GM13976 (cell line): ENCODE results near the gene HUS1.

Source experiments
- DNase-seq: peaks from one replicate; pipeline ENCODE4 v3.0.0; 2012; ENCODE audit warnings: low spot score
- in situ Hi-C: fragments of 300-500 bp; cut with MboI; formaldehyde crosslinking; loops from one replicate; pipeline ENCODE4 v1.12.0; 2022; ENCODE audit warnings: low sequenced_read_pairs, mixed read lengths, inconsistent platforms; ENCODE audit not compliant: unreplicated experiment
- TF ChIP-seq, protein P1 (sequence below): IDR thresholded peaks from 2 replicates; pipeline ENCODE4 v1.5.1; 2012; ENCODE audit warnings: borderline replicate concordance, mild to moderate bottlenecking; ENCODE audit not compliant: insufficient read depth; ENCODE audit errors: extremely low read depth, missing control alignments, control extremely low read depth

The HUS1 gene

DNA sequence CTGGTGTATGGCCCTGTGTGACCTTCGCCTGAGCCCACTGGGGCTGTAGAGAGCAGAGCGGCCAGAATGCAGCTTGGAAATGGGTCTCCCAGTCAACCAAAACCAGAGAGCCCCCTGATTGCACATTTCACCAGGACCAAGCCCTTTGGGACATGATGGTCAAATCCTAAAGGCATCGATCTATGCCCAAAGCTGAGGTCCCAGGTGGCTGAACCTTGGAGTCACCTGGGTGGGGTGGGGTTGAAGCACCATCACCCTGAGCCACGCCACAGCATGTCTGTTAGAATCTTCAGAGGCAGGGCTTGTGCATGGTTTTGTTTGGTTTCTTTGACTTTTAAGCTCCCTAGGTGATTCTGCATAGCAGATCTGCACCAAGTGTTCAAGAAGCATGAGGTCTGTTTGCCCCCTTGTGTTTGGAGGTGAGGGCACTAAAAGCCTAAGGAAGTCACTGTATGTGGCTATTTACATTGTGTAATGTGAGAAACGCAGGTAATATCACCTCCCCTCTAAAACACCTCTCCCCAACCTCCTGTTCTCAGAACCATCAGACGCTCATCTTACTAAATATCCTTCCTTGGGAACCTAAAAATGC lies 40.7 kb downstream of the HUS1 start:
- in situ Hi-C loops = no loop called here
- TF ChIP-seq, protein P1, sequence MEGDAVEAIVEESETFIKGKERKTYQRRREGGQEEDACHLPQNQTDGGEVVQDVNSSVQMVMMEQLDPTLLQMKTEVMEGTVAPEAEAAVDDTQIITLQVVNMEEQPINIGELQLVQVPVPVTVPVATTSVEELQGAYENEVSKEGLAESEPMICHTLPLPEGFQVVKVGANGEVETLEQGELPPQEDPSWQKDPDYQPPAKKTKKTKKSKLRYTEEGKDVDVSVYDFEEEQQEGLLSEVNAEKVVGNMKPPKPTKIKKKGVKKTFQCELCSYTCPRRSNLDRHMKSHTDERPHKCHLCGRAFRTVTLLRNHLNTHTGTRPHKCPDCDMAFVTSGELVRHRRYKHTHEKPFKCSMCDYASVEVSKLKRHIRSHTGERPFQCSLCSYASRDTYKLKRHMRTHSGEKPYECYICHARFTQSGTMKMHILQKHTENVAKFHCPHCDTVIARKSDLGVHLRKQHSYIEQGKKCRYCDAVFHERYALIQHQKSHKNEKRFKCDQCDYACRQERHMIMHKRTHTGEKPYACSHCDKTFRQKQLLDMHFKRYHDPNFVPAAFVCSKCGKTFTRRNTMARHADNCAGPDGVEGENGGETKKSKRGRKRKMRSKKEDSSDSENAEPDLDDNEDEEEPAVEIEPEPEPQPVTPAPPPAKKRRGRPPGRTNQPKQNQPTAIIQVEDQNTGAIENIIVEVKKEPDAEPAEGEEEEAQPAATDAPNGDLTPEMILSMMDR = no peak
- no peak for DNase-seq

DNA sequence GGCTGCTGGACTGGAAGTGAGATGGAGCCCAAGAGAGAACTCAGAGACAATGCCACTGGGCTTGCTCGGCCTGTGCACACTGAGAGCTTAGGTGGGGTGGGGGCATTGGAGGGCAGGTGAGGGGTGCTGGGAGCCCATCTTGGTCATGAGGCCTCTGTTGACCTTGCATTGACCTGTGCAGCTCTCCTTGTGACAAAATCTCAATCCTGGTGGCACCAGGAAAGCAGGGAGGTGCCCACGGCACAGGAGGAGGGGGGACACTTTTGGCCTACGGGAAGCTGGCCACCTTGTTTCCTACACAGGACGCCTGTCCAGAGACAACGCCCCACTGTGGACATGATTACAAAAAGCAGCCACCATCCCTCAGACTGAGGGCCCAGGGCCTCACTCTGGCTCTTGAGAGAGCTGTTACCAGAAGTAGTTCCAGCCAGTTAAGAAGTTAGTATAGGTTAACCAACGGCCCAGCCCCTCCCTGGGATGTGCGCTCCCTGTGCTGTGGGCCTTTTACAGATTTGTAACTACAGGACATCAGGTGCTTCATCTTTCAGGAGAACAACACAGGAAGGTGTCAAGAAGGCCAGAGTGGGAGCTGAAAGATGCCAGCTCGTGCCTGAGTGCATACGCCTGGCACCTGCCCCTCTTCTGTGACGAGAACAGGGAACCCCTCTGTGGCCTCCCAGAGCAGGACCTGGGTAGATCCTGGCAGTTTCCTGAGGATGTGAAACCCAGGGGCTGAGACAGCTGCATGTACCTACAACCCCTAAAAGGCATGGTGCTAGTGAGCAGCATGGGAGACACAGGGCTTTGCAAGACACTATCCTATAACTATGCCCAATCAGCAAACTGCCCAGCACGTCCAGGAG lies 41.5 kb downstream of the HUS1 start:
- TF ChIP-seq, protein P1 = no peak
- DNase-seq = peak; percentile 55
- in situ Hi-C loops = no loop called here

DNA sequence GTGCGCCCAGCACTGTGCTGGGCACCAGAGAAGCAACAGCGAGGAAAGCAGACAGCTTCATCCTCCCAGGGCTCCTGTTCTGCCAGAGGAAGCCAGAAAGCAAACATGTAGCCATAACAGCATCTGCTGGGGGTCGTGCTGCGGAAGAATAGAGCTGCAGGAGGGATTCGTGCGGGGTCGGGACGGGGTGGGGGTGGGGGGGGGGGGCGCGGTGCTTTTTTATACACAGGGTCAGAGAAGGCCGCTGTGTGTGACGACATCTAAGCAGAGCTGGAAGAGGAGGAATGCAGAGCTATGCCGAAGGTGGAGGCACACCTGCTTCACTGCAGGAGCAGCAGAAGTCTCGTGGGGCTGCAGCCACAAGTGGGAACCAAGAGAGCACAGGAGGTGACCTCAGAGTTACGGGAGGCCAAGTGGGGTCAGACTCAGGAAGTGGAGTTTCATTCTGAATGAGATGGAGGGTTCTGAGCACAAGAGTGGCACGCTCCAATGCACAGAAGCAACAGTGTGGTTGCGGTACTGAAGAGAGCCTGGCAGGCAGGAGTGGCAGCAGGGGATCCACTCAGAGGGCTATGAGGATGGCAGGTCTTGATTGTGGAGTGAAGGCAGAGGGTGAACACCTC lies 42.2 kb downstream of the HUS1 start:
- DNase-seq = peak; percentile 89
- TF ChIP-seq, protein P1 = no peak
- in situ Hi-C loops = no loop called here

DNA sequence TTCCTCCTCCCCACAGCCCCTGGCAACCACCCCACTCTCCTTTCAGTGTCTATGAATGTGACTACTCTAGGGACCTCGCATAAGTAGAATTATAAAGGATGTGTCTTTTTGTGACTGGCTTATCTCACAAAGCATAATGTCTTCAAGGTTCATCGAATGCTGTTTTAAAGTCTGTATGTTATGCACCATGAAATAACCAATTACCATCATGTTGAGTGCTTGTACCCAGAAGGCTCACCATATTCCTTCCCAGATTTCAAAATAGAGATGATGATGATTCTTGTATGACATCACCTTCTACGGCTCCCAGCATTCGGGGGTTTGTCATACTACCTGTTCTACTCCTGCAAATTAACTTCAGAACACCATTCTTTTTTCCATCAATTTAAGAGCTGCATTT lies 43.1 kb downstream of the HUS1 start:
- in situ Hi-C loops = no loop called here
- DNase-seq = no peak
- TF ChIP-seq, protein P1 = no peak

DNA sequence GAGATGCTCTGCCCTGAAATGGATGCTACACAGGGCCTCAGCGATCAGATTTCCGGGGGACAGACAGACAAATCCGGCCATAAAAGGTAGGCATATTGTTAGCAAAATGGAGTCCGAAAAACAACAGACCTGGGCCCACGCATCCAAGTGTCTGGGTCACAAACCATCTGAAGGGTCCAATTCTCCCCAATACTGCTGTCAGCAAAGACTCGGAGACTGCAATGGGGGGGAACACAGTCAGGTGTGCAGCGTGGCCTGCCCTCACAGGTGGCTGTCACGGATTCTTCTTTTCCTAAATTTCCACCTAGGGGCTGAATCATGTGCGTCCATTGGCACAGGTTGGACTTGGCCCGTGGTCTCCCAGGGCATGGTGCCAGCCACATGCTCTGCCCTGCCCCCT lies 44.1 kb downstream of the HUS1 start:
- DNase-seq = no peak
- TF ChIP-seq, protein P1 = no peak
- in situ Hi-C loops = no loop called here

DNA sequence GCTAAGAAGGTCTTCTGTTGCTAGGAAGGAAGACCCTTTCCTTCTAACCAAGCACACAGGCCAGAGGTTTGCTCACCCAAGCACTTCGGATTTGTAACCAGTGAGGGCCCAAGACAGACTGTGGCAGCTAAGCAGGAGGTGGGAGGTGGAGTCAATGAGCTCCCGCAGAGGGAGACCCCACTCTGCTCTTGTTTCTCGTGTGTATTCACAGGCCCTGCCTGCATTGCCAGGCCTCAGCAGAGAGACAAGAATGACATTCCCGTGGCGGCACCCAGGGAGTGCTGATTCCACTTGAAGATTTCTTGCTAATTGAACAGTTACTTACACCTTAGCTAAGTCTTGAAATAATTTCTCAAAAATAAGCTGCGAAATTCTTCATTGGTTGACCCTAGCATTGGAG lies 44.6 kb downstream of the HUS1 start:
- in situ Hi-C loops = no loop called here
- DNase-seq = no peak
- TF ChIP-seq, protein P1 = no peak
